ENCODE measurements around the gene ELFN2. TPM values are rescaled to one million over a fixed set of nuclear protein-coding genes. Genes with fewer than 3 reads are reported as not detected.
"Not testable (repeated sequence)": the region's sequence is repeated elsewhere in the genome, so short reads cannot be mapped to it uniquely, and the experiment has no call there.

ELFN2 gene
- under 1 TPM in 1 of 3 donors, not detected in 2; 0.04 TPM for polyA plus RNA-seq

GRCh38 chr22:37427135-37427710, at the start of gene ELFN2:
Gene ELFN2, minus strand, starts transcription at chr22:37427479. Its CDS starts 51,945 bp downstream, at chr22:37375534.
- no peak within 1 kb of the TSS for H3K27ac Mint-ChIP-seq
- H3K4me3 Mint-ChIP-seq, result peak within 1 kb of the TSS; percentile 35 to 63 (median 60)
- DNase-seq, result no peak
- peaks cover 4 to 35% (median 17%) of the 10 kb centered on the region in 3 donors for H3K27me3 Mint-ChIP-seq (ENCODE audit: low read depth in 3 of 3)
- peaks cover 0 to 2% (median 0%) of the 10 kb centered on the region in 6 donors for H3K9me3 Mint-ChIP-seq
- H3K36me3 Mint-ChIP-seq, result no peaks in the 10 kb centered on the region
- peaks cover 0 to 19% of the 10 kb centered on the region in 2 donors for H3K4me1 Mint-ChIP-seq

- DNase-seq, result no peak
- Mint-ChIP-seq H3K9me3 (no peaks in the 10 kb centered on the region), H3K36me3 (peaks cover 0 to 22% (median 12%) of the 10 kb centered on the region in 3 donors), H3K27ac (no peak overlapping the region), H3K27me3 (ENCODE audit: low read depth in 3 of 3) (peaks cover 0 to under 1% (median 0%) of the 10 kb centered on the region in 3 donors), H3K4me3 (no peak overlapping the region), H3K4me1 (peaks cover 9% of the 10 kb centered on the region in 2 donors)
Measured at GRCh38 chr22:37476389-37477329, 49.4 kb upstream of the ELFN2 start.

- peaks cover 1 to 8% of the 10 kb centered on the region in 2 donors for H3K4me1 Mint-ChIP-seq
- no peak for DNase-seq
- H3K27ac Mint-ChIP-seq, result peak overlapping the region in 1 of 6 donors; percentile 21
- no peaks in the 10 kb centered on the region for H3K9me3 Mint-ChIP-seq
- peaks cover 6 to 30% (median 17%) of the 10 kb centered on the region in 3 donors for H3K36me3 Mint-ChIP-seq
- no peak overlapping the region for H3K4me3 Mint-ChIP-seq
- H3K27me3 Mint-ChIP-seq (ENCODE audit: low read depth in 3 of 3), result no peaks in the 10 kb centered on the region
Measured at GRCh38 chr22:37474447-37475090, 47.3 kb upstream of the ELFN2 start.

- peaks cover 6 to 34% (median 21%) of the 10 kb centered on the region in 3 donors for H3K36me3 Mint-ChIP-seq
- H3K4me3 Mint-ChIP-seq, result no peak overlapping the region
- H3K27ac Mint-ChIP-seq, result peak overlapping the region in 1 of 6 donors; percentile 12
- H3K9me3 Mint-ChIP-seq, result no peaks in the 10 kb centered on the region
- no peak for DNase-seq
- H3K4me1 Mint-ChIP-seq, result peaks cover 5 to 8% of the 10 kb centered on the region in 2 donors
- no peaks in the 10 kb centered on the region for H3K27me3 Mint-ChIP-seq (ENCODE audit: low read depth in 3 of 3)
Measured at GRCh38 chr22:37473437-37473946, 46.2 kb upstream of the ELFN2 start.

GRCh38 chr22:37472418-37473006, 45.2 kb upstream of the ELFN2 start:
- Mint-ChIP-seq H3K9me3 (no peaks in the 10 kb centered on the region), H3K27ac (peak overlapping the region in 1 of 6 donors; percentile 3), H3K36me3 (peaks cover 6 to 31% (median 21%) of the 10 kb centered on the region in 3 donors), H3K4me1 (peaks cover 8% of the 10 kb centered on the region in 2 donors), H3K4me3 (no peak overlapping the region), H3K27me3 (ENCODE audit: low read depth in 3 of 3) (no peaks in the 10 kb centered on the region)
- peak; percentile 28 to 31 (median 28) for DNase-seq

- Mint-ChIP-seq H3K36me3 (peaks cover 6 to 28% (median 19%) of the 10 kb centered on the region in 3 donors), H3K27me3 (ENCODE audit: low read depth in 3 of 3) (no peaks in the 10 kb centered on the region), H3K4me3 (no peak overlapping the region), H3K4me1 (peaks cover 8% of the 10 kb centered on the region in 2 donors), H3K9me3 (no peaks in the 10 kb centered on the region), H3K27ac (no peak overlapping the region)
- no peak for DNase-seq
Measured at GRCh38 chr22:37471727-37472417, 44.6 kb upstream of the ELFN2 start.

GRCh38 chr22:37470087-37470445, 42.8 kb upstream of the ELFN2 start:
- no peak overlapping the region for H3K4me3 Mint-ChIP-seq
- no peaks in the 10 kb centered on the region for H3K9me3 Mint-ChIP-seq
- no peak for DNase-seq
- peaks cover 13 to 29% (median 27%) of the 10 kb centered on the region in 3 donors for H3K36me3 Mint-ChIP-seq
- peak overlapping the region in 1 of 6 donors; percentile 16 for H3K27ac Mint-ChIP-seq
- H3K27me3 Mint-ChIP-seq (ENCODE audit: low read depth in 3 of 3), result no peaks in the 10 kb centered on the region
- peaks cover 8% of the 10 kb centered on the region in 2 donors for H3K4me1 Mint-ChIP-seq

- Mint-ChIP-seq H3K4me1 (peaks cover 8% of the 10 kb centered on the region in 2 donors), H3K9me3 (no peaks in the 10 kb centered on the region), H3K27ac (peak overlapping the region in 2 of 6 donors; percentile 16 to 71), H3K27me3 (ENCODE audit: low read depth in 3 of 3) (no peaks in the 10 kb centered on the region), H3K4me3 (no peak overlapping the region), H3K36me3 (peaks cover 15 to 26% (median 24%) of the 10 kb centered on the region in 3 donors)
- DNase-seq, result no peak
Measured at GRCh38 chr22:37469416-37470086, 42.3 kb upstream of the ELFN2 start.

- not testable (repeated sequence) for H3K4me1 Mint-ChIP-seq; H3K4me3 Mint-ChIP-seq; H3K27ac Mint-ChIP-seq; H3K27me3 Mint-ChIP-seq (ENCODE audit: low read depth in 3 of 3); DNase-seq; H3K9me3 Mint-ChIP-seq
- peaks cover 17 to 35% (median 24%) of the 10 kb centered on the region in 3 donors for H3K36me3 Mint-ChIP-seq
Measured at GRCh38 chr22:37468201-37468695, 41.0 kb upstream of the ELFN2 start.

GRCh38 chr22:37467391-37467955, 40.2 kb upstream of the ELFN2 start:
- peaks cover 17 to 38% (median 24%) of the 10 kb centered on the region in 3 donors for H3K36me3 Mint-ChIP-seq
- no peak overlapping the region for H3K27ac Mint-ChIP-seq
- no peaks in the 10 kb centered on the region for H3K27me3 Mint-ChIP-seq (ENCODE audit: low read depth in 3 of 3)
- H3K4me1 Mint-ChIP-seq, result peaks cover 7 to 8% of the 10 kb centered on the region in 2 donors
- H3K4me3 Mint-ChIP-seq, result no peak overlapping the region
- no peak for DNase-seq
- no peaks in the 10 kb centered on the region for H3K9me3 Mint-ChIP-seq

- DNase-seq, result no peak
- Mint-ChIP-seq H3K4me3 (no peak overlapping the region), H3K27me3 (ENCODE audit: low read depth in 3 of 3) (peaks cover 0 to 2% (median 0%) of the 10 kb centered on the region in 3 donors), H3K36me3 (peaks cover 15 to 40% (median 16%) of the 10 kb centered on the region in 3 donors), H3K4me1 (peaks cover 0 to 7% of the 10 kb centered on the region in 2 donors), H3K27ac (no peak overlapping the region), H3K9me3 (no peaks in the 10 kb centered on the region)
Measured at GRCh38 chr22:37464181-37464580, 36.9 kb upstream of the ELFN2 start.

GRCh38 chr22:37462983-37463382, 35.7 kb upstream of the ELFN2 start:
- no peak overlapping the region for H3K27ac Mint-ChIP-seq
- peaks cover 0 to 2% (median 0%) of the 10 kb centered on the region in 3 donors for H3K27me3 Mint-ChIP-seq (ENCODE audit: low read depth in 3 of 3)
- no peaks in the 10 kb centered on the region for H3K9me3 Mint-ChIP-seq
- no peak overlapping the region for H3K4me3 Mint-ChIP-seq
- H3K36me3 Mint-ChIP-seq, result peaks cover 17 to 42% (median 21%) of the 10 kb centered on the region in 3 donors
- H3K4me1 Mint-ChIP-seq, result no peaks in the 10 kb centered on the region
- DNase-seq, result no peak
